Fibroblast of pulmonary artery (primary cell): Measurements from ENCODE around the gene TNPO2.

Experiments
- DNase-seq: peaks from one replicate; pipeline ENCODE4 v3.0.0-alpha.2; 2010; ENCODE audit warnings: low read depth
- H3K4me3 ChIP-seq: replicated peaks from 2 replicates; pipeline ENCODE4 v1.5.1; 2011; ENCODE audit warnings: low read depth, mild to moderate bottlenecking, control low read depth, low read length, moderate library complexity
- CTCF ChIP-seq: IDR thresholded peaks from 2 replicates; pipeline ENCODE4 v1.5.1; 2011; ENCODE audit warnings: mild to moderate bottlenecking, control low read depth, low read length, inconsistent platforms; ENCODE audit errors: missing control alignments

TNPO2 gene

GRCh38 chr19:12723641-12724426 lies at the start of gene TNPO2:
TNPO2 (minus strand) TSS chr19:12723932; CDS start chr19:12720977, 2,955 bp downstream.
- TF ChIP-seq CTCF, result no peak
- peak within 1 kb of the TSS; percentile 81 for H3K4me3 ChIP-seq
- peak; percentile 67 for DNase-seq

GRCh38 chr19:12772323-12772722 lies 48.6 kb upstream of the TNPO2 start:
- no peak for TF ChIP-seq CTCF
- DNase-seq, result no peak
- no peak overlapping the region for H3K4me3 ChIP-seq

- no peak for TF ChIP-seq CTCF
- H3K4me3 ChIP-seq, result no peak overlapping the region
- no peak for DNase-seq
These were observed 47.2 kb upstream of the TNPO2 start for GRCh38 chr19:12770922-12771321.

- TF ChIP-seq CTCF, result no peak
- DNase-seq, result no peak
- no peak overlapping the region for H3K4me3 ChIP-seq
These were observed 46.0 kb upstream of the TNPO2 start for GRCh38 chr19:12769689-12770088.

GRCh38 chr19:12767666-12768065 lies 43.9 kb upstream of the TNPO2 start:
- no peak for DNase-seq
- no peak overlapping the region for H3K4me3 ChIP-seq
- no peak for TF ChIP-seq CTCF

- no peak overlapping the region for H3K4me3 ChIP-seq
- DNase-seq, result no peak
- TF ChIP-seq CTCF, result no peak
These were observed 43.4 kb upstream of the TNPO2 start for GRCh38 chr19:12767150-12767549.

GRCh38 chr19:12766051-12766521 lies 42.4 kb upstream of the TNPO2 start:
- TF ChIP-seq CTCF, result peak; percentile 69
- DNase-seq, result peak; percentile 81
- peak overlapping the region; percentile 60 for H3K4me3 ChIP-seq
